Loucy (cell line): Measurements from ENCODE around the gene ITGB5.

Experiments
- EZH2phosphoT487 ChIP-seq: fragments of 200-600 bp; IDR thresholded peaks from 2 replicates; pipeline ENCODE4 v1.6.1; 2018; ENCODE audit warnings: antibody characterized with exemption, mild to moderate bottlenecking, moderate library complexity, borderline replicate concordance
- TF ChIP-seq, protein P1 (sequence below): fragments of 200-600 bp; sonication (generic); conservative IDR thresholded peaks from 2 replicates; pipeline ENCODE4 v1.5.1; 2014; ENCODE audit warnings: mild to moderate bottlenecking, antibody characterized with exemption, low read length

DNA sequence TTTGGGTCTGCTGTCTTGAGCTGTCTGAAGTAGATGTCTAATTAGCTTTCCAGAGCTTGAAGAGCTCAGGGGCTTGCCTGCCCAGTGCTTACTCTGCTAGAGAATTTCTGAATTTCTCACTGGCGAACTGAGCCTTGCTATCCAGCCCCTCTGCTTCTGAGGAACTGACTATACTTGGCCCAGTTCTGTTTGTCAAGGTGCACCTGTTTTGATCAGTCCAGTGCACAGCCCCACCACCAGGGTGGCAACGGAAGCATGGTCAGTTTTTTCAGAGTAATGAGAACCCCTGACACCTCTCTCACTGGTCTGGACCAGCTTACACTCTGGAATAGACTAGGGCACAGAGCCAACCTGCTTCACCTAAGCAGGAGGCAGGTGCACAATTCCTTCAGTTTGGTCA is 25.2 kb downstream of the ITGB5 start:
- TF ChIP-seq, protein P1, sequence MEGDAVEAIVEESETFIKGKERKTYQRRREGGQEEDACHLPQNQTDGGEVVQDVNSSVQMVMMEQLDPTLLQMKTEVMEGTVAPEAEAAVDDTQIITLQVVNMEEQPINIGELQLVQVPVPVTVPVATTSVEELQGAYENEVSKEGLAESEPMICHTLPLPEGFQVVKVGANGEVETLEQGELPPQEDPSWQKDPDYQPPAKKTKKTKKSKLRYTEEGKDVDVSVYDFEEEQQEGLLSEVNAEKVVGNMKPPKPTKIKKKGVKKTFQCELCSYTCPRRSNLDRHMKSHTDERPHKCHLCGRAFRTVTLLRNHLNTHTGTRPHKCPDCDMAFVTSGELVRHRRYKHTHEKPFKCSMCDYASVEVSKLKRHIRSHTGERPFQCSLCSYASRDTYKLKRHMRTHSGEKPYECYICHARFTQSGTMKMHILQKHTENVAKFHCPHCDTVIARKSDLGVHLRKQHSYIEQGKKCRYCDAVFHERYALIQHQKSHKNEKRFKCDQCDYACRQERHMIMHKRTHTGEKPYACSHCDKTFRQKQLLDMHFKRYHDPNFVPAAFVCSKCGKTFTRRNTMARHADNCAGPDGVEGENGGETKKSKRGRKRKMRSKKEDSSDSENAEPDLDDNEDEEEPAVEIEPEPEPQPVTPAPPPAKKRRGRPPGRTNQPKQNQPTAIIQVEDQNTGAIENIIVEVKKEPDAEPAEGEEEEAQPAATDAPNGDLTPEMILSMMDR, result no peak
- TF ChIP-seq EZH2phosphoT487, result no peak
